ENCODE data around the gene CLCN7.

The CLCN7 gene, protein sequence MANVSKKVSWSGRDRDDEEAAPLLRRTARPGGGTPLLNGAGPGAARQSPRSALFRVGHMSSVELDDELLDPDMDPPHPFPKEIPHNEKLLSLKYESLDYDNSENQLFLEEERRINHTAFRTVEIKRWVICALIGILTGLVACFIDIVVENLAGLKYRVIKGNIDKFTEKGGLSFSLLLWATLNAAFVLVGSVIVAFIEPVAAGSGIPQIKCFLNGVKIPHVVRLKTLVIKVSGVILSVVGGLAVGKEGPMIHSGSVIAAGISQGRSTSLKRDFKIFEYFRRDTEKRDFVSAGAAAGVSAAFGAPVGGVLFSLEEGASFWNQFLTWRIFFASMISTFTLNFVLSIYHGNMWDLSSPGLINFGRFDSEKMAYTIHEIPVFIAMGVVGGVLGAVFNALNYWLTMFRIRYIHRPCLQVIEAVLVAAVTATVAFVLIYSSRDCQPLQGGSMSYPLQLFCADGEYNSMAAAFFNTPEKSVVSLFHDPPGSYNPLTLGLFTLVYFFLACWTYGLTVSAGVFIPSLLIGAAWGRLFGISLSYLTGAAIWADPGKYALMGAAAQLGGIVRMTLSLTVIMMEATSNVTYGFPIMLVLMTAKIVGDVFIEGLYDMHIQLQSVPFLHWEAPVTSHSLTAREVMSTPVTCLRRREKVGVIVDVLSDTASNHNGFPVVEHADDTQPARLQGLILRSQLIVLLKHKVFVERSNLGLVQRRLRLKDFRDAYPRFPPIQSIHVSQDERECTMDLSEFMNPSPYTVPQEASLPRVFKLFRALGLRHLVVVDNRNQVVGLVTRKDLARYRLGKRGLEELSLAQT

GRCh38 chr16:1474796-1475551, at the start of gene CLCN7:
TSS of gene CLCN7 (minus strand) at chr16:1475028. CDS start at chr16:1474974, 54 bp downstream.
- DNase-seq, result peak; percentile 32

- DNase-seq, result no peak
Measured at GRCh38 chr16:1524366-1524765, 49.5 kb upstream of the CLCN7 start.

- no peak for DNase-seq
Measured at GRCh38 chr16:1523581-1524245, 48.9 kb upstream of the CLCN7 start.

GRCh38 chr16:1520461-1520860, 45.6 kb upstream of the CLCN7 start:
- DNase-seq, result no peak

DNA sequence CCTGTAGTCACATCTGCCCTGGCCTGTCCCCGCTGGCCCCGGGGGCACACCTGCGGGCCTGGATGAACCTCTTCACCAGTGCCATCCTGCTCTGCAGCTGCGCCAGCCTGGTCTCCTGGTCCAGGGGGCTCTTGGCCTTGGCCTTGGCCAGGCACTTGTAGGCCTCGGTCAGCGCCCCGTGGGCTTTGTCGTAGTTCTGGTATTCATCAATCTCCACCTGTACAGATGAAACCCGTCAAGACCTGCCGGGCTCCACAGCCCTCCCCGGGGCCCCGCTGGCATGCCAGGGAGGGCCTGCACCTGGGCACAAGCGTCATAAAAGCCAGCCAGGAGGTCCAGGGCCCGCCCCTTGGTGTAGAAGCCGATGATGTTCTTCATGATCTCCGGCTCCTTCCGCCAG, 45.0 kb upstream of the CLCN7 start:
- DNase-seq, result no peak

DNA sequence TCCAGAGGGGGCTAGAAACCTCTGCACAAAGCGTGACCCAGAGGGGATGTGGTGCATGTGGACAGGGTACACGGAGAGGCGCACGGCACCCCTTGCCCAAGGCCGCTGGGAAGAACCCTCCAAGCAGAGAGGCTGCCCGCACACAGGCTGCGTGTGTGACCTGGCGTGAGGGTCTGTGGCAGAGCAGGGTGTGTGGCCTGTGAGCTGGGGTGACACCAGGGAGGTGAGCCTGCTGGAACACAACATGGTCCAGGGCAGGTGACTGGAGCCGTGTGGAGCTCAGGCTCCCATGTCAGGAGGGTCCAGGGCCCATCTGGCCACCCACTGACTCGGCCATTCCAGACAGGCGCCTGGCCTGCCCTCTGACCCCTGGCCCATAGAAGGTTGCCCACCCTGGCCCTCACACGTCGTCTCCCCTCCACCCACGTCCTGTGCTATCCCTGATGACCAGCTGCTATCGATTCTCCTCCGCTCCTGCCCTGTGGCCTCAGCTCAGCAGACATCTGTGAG, 43.9 kb upstream of the CLCN7 start:
- no peak for DNase-seq

GRCh38 chr16:1514507-1514906, 39.7 kb upstream of the CLCN7 start:
- no peak for DNase-seq

- DNase-seq, result no peak
Measured at GRCh38 chr16:1512774-1513173, 37.9 kb upstream of the CLCN7 start.

GRCh38 chr16:1511662-1512569, 37.1 kb upstream of the CLCN7 start:
- DNase-seq, result no peak

- no peak for DNase-seq
Measured at GRCh38 chr16:1510941-1511351, 36.1 kb upstream of the CLCN7 start.

DNA sequence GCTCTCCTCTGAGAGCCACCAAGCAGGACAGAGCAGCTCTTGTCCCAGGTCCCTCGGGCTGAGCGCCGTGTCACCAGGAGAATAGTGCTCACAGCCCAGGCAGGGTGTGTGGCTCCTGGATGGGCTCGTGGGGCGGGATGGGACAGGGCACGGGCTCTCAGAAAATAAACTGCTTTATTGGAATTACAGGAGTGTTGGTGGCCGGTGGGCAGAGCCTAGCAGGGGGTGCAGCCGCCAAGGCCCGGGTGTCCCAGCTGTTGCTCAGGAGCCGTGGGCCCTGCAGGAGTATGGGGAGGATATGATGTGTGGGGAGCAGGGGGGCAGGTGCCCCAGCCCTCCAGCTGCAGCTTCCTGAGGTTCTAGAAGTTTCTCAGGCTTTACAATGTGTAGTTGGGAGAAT, 35.4 kb upstream of the CLCN7 start:
- DNase-seq, result no peak

DNA sequence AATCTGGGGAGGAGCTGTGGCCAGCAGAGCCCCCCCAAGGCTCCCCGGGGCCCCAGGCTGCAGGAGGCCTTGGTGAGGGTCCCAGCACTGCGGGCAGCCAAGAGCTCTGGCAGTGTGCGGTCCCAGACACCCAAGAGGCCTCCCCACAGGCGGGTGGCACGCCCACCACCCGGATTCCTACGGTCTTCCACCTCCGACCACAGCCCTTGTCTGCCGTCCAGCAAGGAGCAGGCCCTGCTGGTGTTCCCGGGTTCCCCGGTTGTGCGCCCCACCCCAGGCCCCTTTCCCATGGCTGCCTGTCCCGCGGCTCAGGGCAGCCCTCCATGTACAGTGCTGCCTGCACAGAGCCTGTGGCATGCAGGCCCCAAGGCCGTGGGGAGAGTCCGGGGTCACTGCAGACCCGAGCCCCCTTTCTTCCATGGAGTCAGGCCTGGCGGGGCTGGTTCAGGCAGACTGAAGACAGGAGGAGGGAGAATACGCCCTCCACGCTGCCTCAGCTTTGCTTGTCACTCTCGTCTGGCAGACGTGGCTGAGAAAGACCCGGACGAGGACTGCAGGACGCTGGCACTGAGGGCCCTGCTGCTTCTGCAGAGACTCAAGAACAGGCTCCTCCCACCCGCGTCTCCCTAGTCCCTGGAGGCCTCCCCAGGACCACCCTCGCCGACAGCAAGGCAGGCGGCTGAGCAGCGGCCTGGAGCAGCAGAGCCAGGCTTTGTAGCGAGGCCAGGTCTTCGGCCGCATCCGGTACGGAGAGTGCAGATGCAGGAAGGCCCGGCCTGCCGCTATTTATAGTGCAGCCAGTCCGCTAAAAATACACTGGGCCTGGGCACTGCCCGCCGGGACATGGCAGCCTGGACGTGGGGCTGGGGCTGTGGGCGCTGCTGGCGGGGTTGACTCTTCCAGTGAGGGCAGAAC, 34.7 kb upstream of the CLCN7 start:
- no peak for DNase-seq

DNA sequence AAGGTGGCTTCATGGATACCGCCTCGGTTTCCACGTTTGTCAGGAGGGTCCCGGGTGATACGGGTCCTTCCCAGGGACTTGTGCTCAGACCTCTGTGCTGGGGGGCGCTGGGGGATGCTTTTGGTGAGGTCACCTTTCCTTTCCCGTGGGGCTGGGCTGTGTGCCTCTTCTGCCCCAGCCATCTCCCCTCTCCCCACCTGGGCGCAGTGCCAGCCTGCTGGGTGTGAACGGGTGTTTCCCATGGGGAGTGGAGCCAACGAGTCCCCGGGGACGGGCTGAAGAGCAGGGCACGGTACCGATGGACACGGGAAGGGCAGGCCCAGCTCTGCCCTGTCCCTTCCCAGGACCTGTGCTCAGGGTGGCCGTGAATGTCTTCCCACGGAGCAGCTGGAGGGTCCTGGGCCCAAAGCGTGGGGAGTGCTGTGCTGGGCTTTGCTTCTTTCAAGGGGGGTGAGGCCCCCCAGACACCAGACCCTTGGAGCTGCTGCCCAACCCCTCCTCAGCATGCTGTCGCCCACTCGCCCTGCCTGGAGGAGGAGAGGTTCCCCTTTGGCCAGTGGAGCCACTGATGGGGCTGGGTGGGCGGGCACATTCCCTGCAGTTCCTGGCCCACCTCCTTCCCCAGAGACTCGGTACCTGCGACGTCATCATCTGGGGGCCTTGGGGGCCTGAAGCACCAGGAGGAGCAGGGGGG, 33.8 kb upstream of the CLCN7 start:
- no peak for DNase-seq

DNA sequence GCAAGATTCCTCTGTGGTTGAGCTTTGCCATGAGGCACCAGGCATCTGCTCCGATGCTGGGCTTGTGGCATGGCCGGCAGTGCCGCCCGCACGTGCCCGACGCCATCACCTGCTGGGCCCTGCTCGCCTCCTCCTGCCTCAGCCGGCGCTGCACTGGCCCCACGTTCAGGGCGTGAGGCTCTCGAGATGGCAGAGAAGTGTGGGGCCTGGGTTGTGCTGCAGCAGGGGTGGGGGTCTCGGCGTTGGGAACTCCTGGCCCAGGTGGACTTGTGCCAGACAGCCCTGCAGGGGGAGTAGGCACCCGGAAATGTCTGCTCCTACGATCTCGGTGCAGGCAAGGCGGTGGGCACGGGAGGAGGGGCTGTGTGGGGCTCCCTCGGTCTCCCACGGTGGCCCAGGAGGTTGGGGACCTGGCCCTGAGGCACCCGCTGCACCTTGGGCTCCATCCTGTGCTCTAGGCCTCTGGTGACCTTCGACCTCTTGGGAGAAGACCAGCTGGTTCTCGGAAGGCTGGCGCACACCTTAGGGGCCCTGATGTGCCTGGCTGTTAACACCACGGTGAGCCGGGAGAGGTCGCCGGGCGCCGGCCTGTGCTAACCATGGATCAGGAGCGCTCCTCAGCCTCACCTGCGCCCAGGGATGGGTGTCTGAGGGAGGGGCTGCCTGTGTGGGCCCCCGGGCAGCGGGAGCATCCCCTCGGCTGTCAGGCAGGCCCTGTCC, 31.8 kb upstream of the CLCN7 start:
- no peak for DNase-seq

DNA sequence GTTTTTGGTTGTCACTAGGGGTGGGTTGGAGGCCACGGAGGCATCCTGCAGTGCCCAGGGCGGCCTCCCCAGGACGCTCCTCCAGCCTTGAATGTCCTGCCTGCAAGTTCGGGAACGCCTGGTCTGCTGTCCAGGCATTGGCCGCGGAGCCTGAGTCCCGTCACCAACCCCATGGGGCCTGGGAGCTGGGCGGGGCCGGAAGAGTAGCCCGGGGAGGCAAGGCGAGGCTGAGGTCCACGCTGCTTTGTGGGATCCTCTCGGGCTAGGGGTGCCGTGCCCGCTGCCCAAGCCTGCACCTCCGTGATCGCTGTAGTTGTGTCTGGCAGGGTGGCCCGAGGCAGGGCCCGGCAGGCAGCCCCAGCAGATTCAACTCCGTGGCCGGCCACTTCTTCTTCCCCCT, 31.1 kb upstream of the CLCN7 start:
- DNase-seq, result no peak

DNA sequence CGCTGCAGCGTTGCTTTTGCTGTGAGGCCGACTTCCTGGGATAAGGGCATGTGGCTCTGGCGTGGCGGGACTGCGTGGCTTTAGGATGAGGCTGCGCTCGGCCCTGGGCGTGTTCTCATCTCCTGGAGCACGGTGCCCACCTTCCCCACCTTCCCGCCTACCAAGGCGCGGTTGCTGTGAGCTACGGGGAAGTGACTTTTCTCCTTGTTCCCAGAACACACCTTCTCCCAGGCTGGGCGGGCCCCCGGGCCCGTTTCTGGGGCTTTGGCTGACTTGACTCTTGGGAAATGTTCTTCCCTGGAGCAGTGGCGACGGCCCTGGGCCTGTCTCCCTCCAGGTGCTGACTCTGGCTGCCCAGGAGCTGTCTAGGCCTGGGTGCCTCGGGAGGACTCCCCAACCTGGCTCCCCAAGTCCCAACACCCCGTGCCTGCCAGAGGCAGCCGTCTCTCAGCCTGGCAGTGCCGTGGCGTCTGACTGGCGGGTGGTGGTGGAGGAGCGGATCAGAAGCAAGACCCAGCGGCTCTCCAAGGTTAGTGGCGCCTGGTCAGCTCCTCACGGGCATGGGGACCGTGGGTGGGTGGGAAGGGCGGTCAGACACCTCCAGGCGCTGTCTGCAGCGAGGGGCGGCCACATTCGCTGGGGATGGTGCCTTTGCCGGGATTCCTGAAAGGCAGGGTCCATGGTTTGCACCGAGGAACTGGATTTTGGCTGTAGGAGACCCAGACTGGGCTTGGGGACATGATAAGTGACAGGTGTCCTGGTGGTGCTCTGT, 30.4 kb upstream of the CLCN7 start:
- DNase-seq, result no peak

GRCh38 chr16:1503110-1503955, 28.5 kb upstream of the CLCN7 start:
- no peak for DNase-seq

Measured in NCI-H1105 treated with DMSO at 0.1 percent for 48 hours (cell line).